Measurements from ENCODE around the gene DDX11.
"Not testable (repeated sequence)": the region's sequence is repeated elsewhere in the genome, so short reads cannot be mapped to it uniquely, and the experiment has no call there.

DNA sequence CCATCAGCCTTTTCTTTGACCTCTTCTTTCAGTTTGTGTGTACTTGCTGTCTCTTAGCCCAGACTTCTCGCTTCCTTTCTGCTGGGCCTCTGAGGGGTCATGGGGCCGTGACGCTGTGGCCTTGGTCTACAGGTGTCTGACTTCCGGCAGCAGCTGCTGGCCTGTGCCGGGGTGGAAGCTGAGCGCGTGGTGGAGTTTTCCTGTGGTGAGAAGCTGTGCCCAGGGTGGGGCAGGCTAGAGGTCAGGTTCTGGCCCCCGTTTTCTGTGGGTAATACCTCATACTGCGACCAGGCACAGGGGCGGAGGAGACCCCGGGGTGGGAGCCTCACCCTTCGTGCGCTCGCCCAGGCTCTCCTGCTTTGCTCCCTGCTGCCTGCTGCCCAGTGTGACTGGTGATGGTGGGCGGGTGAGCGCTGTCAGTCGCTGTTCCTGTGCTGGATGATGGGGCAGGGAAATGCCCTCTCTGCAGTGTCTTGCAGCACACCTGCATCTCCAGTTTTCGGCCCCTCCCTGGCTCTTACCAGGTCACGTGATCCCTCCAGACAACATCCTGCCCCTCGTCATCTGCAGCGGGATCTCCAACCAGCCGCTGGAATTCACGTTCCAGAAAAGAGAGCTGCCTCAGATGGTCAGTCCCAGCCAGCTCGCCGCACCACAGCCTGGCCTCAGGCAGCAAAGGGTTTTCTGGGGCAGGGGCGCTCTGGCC lies 27.0 kb downstream of the DDX11 start:
- not testable (repeated sequence) for TF ChIP-seq EZH2 (IDR thresholded peaks at IDR 0.05); POLR2AphosphoS5 (IDR thresholded peaks at IDR 0.05; ENCODE audit: borderline replicate concordance, low read depth, low read length)

Measured in SK-N-MC (cell line).